ENCODE results near the gene TBC1D8.

DNA sequence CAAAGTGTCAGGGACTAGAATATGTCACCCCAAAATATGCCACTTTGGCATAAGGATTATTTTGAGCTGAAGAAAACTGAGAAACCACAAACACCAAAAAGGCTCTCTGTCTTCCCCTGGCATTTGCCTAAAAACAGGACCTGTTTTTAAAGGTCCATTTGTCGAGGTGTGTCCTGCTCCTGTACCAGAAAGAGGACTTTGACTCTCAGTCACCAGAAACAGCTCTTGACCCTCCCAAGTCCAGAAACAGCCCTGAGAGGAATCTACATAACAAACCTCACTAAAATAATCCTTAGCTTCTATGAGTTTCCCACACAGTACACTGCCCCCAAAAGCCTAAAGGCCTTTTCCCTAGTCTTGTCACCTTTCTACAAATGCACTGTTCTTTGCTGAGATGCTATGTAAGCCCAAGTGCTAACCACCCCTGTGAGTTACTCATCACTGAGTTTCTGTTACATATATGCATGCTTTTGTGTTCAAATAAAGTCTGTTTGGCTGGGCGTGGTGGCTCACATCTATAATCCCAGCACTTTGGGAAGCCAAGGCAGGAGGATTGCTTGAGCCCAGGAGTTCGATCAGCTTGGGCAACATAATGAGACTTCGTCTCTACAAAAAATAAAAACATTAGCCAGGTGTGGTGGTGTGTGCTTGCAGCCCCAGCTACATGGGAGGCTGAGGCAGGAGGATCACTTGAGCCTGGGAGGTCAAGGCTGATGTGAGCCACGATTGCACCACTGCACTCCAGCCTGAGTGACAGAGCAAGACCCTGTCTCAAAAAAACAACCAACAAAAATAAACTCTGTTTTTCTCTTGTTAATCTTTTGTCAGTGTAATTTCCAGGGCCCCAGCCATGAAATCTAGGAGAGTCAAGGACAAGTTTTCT is 93.9 kb downstream of the TBC1D8 start:
- TF ChIP-seq, protein P1, sequence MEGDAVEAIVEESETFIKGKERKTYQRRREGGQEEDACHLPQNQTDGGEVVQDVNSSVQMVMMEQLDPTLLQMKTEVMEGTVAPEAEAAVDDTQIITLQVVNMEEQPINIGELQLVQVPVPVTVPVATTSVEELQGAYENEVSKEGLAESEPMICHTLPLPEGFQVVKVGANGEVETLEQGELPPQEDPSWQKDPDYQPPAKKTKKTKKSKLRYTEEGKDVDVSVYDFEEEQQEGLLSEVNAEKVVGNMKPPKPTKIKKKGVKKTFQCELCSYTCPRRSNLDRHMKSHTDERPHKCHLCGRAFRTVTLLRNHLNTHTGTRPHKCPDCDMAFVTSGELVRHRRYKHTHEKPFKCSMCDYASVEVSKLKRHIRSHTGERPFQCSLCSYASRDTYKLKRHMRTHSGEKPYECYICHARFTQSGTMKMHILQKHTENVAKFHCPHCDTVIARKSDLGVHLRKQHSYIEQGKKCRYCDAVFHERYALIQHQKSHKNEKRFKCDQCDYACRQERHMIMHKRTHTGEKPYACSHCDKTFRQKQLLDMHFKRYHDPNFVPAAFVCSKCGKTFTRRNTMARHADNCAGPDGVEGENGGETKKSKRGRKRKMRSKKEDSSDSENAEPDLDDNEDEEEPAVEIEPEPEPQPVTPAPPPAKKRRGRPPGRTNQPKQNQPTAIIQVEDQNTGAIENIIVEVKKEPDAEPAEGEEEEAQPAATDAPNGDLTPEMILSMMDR (IDR thresholded peaks at IDR 0.05): no peak
- no peak for TF ChIP-seq ZFX (IDR thresholded peaks at IDR 0.05; ENCODE audit: borderline replicate concordance)
